CD4-positive, alpha-beta T cell (primary cell): ENCODE measurements around the gene ZNF200. TPM values are rescaled to one million over a fixed set of nuclear protein-coding genes. Genes with fewer than 3 reads are reported as not detected.

Experiments
- ATAC-seq: fragments of 200-7000 bp; cut with Tn5 transposase; one replicate; pipeline ENCODE4 v1.10.0; 2022; ENCODE audit warnings: mild to moderate bottlenecking; ENCODE audit not compliant: poor library complexity
- CTCF ChIA-PET: fragments of 350-600 bp; sonication (Branson Sonifier 250); formaldehyde crosslinking; loops from one replicate; lab custom pipeline; 2021; ENCODE audit warnings: antibody characterized with exemption, inconsistent platforms; lab: Charles Lee
- POLR2A ChIA-PET: fragments of 350-600 bp; sonication (Branson Sonifier 250); formaldehyde crosslinking; loops from one replicate; lab custom pipeline; 2021; ENCODE audit warnings: antibody characterized with exemption, inconsistent platforms; lab: Charles Lee
- DNase-seq, 14 experiments: peaks; one replicate each; pipeline ENCODE4 v3.0.0-alpha.2; 2013 to 2020; ENCODE audit warnings: mixed read lengths in 2 of 14
- H3K27ac ChIP-seq, 2 donors: one replicate each; pipeline versions ENCODE4 v1.5.1 to v1.7.0; 2013; ENCODE audit warnings: low read length in 2 of 2, low read depth in 1 of 2, mild to moderate bottlenecking in 1 of 2
- H3K27me3 ChIP-seq, 2 experiments: 1 replicate in 1 of 2; 2 replicates in 1 of 2; pipeline versions ENCODE4 v1.6.1 to v1.7.0; 2013; ENCODE audit warnings: low read length in 2 of 2, control low read depth in 1 of 2, mild to moderate bottlenecking in 1 of 2, moderate library complexity in 1 of 2; ENCODE audit not compliant: insufficient read depth in 2 of 2, control insufficient read depth in 1 of 2
- H3K36me3 ChIP-seq: one replicate; pipeline ENCODE4 v1.6.1; 2013; ENCODE audit warnings: low read length, control low read depth; ENCODE audit not compliant: insufficient read depth
- H3K4me1 ChIP-seq: one replicate; pipeline ENCODE4 v1.6.1; 2013; ENCODE audit warnings: low read length, control low read depth; ENCODE audit not compliant: insufficient read depth
- H3K4me3 ChIP-seq: one replicate; pipeline ENCODE4 v1.5.1; 2013; ENCODE audit warnings: mild to moderate bottlenecking, low read length, moderate library complexity
- H3K9me3 ChIP-seq, 2 experiments: 1 replicate in 1 of 2; 2 replicates in 1 of 2; pipeline versions ENCODE4 v1.6.1 to v1.7.0; 2013; ENCODE audit warnings: low read length in 2 of 2, mild to moderate bottlenecking in 2 of 2, control low read depth in 1 of 2, moderate library complexity in 1 of 2; ENCODE audit not compliant: control insufficient read depth in 1 of 2, insufficient read depth in 1 of 2
- H3K27ac Mint-ChIP-seq: one replicate; pipeline ENCODE4 v1.8.0; 2020; ENCODE audit warnings: mixed read lengths
- H3K27me3 Mint-ChIP-seq: one replicate; pipeline ENCODE4 v1.8.0; 2021; ENCODE audit warnings: mixed read lengths
- H3K36me3 Mint-ChIP-seq: one replicate; pipeline ENCODE4 v1.8.0; 2021; ENCODE audit warnings: low read depth, mixed read lengths
- H3K4me1 Mint-ChIP-seq: one replicate; pipeline ENCODE4 v1.8.0; 2021; ENCODE audit warnings: low read depth, mixed read lengths
- H3K4me3 Mint-ChIP-seq: one replicate; pipeline ENCODE4 v1.8.0; 2020; ENCODE audit warnings: mild to moderate bottlenecking, mixed read lengths
- H3K9me3 Mint-ChIP-seq: one replicate; pipeline ENCODE4 v1.8.0; 2020; ENCODE audit warnings: mixed read lengths
- CTCF ChIP-seq: fragments of 200-600 bp; IDR thresholded peaks from one replicate; pipeline ENCODE4 v1.8.0; 2022; ENCODE audit warnings: antibody characterized with exemption, mild to moderate bottlenecking
- intact Hi-C, 2 experiments: fragments of 100-400 bp; cut with DNase I in 1 of 2; cut with micrococcal nuclease in 1 of 2; formaldehyde crosslinking; loops; one replicate each; pipeline versions ENCODE4 v1.15.1 to v1.9.0; 2023 to 2025; cut with DNase I, micrococcal nuclease
- total RNA-seq, 174 experiments: library from RNA in 2 of 174; stranded (reverse) in 2 of 174; gene quantifications; one replicate each; pipeline ENCODE4 v1.2.3 and lab custom pipeline; 2021 to 2026

The ZNF200 gene
- total RNA-seq, 2 experiments from 2014 or later: 7.0 to 7.2 TPM

- DNase-seq (no peak), ATAC-seq (no peak)
- H3K27me3 Mint-ChIP-seq: peaks cover 58% of the 10 kb centered on the region
- ChIA-PET POLR2A (no interaction called here), CTCF (no interaction called here)
- H3K9me3 Mint-ChIP-seq: peaks cover under 1% of the 10 kb centered on the region
- Histone ChIP-seq H3K36me3 (no peaks in the 10 kb centered on the region), H3K27ac (no peak overlapping the region), H3K27me3 (peaks cover 43 to 55% of the 10 kb centered on the region in 2 experiments), H3K9me3 (peaks cover 0 to 37% of the 10 kb centered on the region in 2 experiments), H3K4me3 (no peak overlapping the region), H3K4me1 (peaks cover 13% of the 10 kb centered on the region)
- H3K4me3 Mint-ChIP-seq: no peak overlapping the region
- H3K27ac Mint-ChIP-seq: no peak overlapping the region
- no peaks in the 10 kb centered on the region for H3K36me3 Mint-ChIP-seq
- intact Hi-C loops: no loop called here
- peaks cover 6% of the 10 kb centered on the region for H3K4me1 Mint-ChIP-seq
- TF ChIP-seq CTCF: no peak
Measured at GRCh38 chr16:3195975-3196374, 39.0 kb downstream of the ZNF200 start.

- H3K27ac ChIP-seq: no peak overlapping the region
- peaks cover 69% of the 10 kb centered on the region for H3K27me3 Mint-ChIP-seq
- H3K27ac Mint-ChIP-seq: no peak overlapping the region
- POLR2A ChIA-PET: no interaction called here
- H3K4me3 Mint-ChIP-seq: no peak overlapping the region
- H3K4me1 Mint-ChIP-seq: peaks cover 16% of the 10 kb centered on the region
- peaks cover 3% of the 10 kb centered on the region for H3K9me3 Mint-ChIP-seq
- DNase-seq (no peak), ATAC-seq (no peak)
- no peak overlapping the region for H3K4me3 ChIP-seq
- H3K27me3 ChIP-seq: peaks cover 54 to 67% of the 10 kb centered on the region in 2 experiments
- H3K4me1 ChIP-seq: peaks cover 25% of the 10 kb centered on the region
- TF ChIP-seq CTCF: no peak
- H3K36me3 ChIP-seq: no peaks in the 10 kb centered on the region
- H3K36me3 Mint-ChIP-seq: no peaks in the 10 kb centered on the region
- H3K9me3 ChIP-seq: peaks cover 5 to 45% of the 10 kb centered on the region in 2 experiments
- CTCF ChIA-PET: no interaction called here
- intact Hi-C loops: no loop called here
Measured at GRCh38 chr16:3194792-3195191, 40.2 kb downstream of the ZNF200 start.

- DNase-seq: no peak
- intact Hi-C loops: no loop called here
- H3K27ac Mint-ChIP-seq: no peak overlapping the region
Measured at GRCh38 chr16:3193221-3194212, 41.4 kb downstream of the ZNF200 start.

More at GRCh38 chr16:3193221-3194212, 41.4 kb downstream of the ZNF200 start:
- Histone ChIP-seq H3K27me3 (peaks cover 67 to 80% of the 10 kb centered on the region in 2 experiments), H3K9me3 (peaks cover 5 to 55% of the 10 kb centered on the region in 2 experiments), H3K36me3 (no peaks in the 10 kb centered on the region), H3K4me1 (peaks cover 37% of the 10 kb centered on the region), H3K27ac (no peak overlapping the region), H3K4me3 (no peak overlapping the region)
- peaks cover 29% of the 10 kb centered on the region for H3K4me1 Mint-ChIP-seq
- CTCF ChIA-PET: no interaction called here
- peaks cover 80% of the 10 kb centered on the region for H3K27me3 Mint-ChIP-seq
- H3K36me3 Mint-ChIP-seq: no peaks in the 10 kb centered on the region
- no peak for ATAC-seq
- POLR2A ChIA-PET: no interaction called here
- H3K4me3 Mint-ChIP-seq: no peak overlapping the region
- no peak for TF ChIP-seq CTCF
- H3K9me3 Mint-ChIP-seq: peaks cover 3% of the 10 kb centered on the region
